ENCODE data around the gene FN1.

DNA sequence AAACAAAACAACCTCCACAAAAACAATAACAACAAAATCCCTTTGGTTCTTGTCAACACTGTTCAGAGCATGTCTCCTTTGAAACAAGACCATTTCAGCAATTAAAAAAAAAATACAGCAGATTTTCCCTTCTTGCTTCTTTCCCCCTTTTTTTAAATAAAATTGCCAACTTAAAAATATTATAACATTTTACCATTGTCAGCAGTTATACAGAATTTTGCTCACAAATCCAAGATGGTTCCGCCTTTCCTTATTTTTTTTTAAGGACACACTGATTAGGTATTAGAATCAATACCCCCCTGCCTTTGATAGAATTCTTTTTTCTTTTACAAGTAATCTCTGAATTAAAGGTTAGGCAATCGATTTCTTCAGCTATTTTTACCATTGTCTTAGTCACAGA, 48.7 kb upstream of the FN1 start:
- TF ChIP-seq, protein P1, sequence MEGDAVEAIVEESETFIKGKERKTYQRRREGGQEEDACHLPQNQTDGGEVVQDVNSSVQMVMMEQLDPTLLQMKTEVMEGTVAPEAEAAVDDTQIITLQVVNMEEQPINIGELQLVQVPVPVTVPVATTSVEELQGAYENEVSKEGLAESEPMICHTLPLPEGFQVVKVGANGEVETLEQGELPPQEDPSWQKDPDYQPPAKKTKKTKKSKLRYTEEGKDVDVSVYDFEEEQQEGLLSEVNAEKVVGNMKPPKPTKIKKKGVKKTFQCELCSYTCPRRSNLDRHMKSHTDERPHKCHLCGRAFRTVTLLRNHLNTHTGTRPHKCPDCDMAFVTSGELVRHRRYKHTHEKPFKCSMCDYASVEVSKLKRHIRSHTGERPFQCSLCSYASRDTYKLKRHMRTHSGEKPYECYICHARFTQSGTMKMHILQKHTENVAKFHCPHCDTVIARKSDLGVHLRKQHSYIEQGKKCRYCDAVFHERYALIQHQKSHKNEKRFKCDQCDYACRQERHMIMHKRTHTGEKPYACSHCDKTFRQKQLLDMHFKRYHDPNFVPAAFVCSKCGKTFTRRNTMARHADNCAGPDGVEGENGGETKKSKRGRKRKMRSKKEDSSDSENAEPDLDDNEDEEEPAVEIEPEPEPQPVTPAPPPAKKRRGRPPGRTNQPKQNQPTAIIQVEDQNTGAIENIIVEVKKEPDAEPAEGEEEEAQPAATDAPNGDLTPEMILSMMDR (IDR thresholded peaks at IDR 0.05), result no peak
- no peak for TF ChIP-seq POLR2A (IDR thresholded peaks at IDR 0.05)

Measured in transverse colon (tissue), 3 donors.